ENCODE measurements around the gene REC114.
"Not testable (repeated sequence)": the region's sequence is repeated elsewhere in the genome, so short reads cannot be mapped to it uniquely, and the experiment has no call there.

GRCh38 chr15:73577593-73577992, 134.6 kb downstream of the REC114 start:
- not testable (repeated sequence) for TF ChIP-seq CTCF (IDR thresholded peaks at IDR 0.05; ENCODE audit: extremely low read depth in 1 of 2, insufficient read depth in 1 of 2, low read depth in 1 of 2, low read length in 2 of 2); POLR2A (IDR thresholded peaks at IDR 0.05; ENCODE audit: low read depth, low read length); POLR2AphosphoS5 (IDR thresholded peaks at IDR 0.05; ENCODE audit: insufficient read depth, low read depth, low read length); EZH2 (IDR thresholded peaks at IDR 0.05; ENCODE audit: borderline replicate concordance, low read depth, low read length, severe bottlenecking); FOS (IDR thresholded peaks at IDR 0.05; ENCODE audit: borderline replicate concordance, insufficient read depth, low read length)
